OCI-LY1 (cell line): Measurements from ENCODE around the gene WNT9A.

Source experiments
- H2AFZ ChIP-seq: fragments of 200-600 bp; sonication (generic), shearing (Covaris generic); 2 replicates; pipeline ENCODE4 v1.6.0; 2014; ENCODE audit warnings: antibody characterized with exemption, mild to moderate bottlenecking, low read length
- H3F3A ChIP-seq: fragments of 200-600 bp; sonication (generic), shearing (Covaris generic); 2 replicates; pipeline ENCODE4 v1.6.0; 2014; ENCODE audit warnings: mild to moderate bottlenecking, antibody characterized with exemption, low read length, moderate library complexity; ENCODE audit not compliant: insufficient read depth
- H3K27ac ChIP-seq: fragments of 200-600 bp; sonication (generic); 2 replicates; pipeline ENCODE4 v1.5.1; 2014; ENCODE audit warnings: low read length, mixed run types, mild to moderate bottlenecking, low read depth; ENCODE audit not compliant: poor library complexity, severe bottlenecking
- H3K27me3 ChIP-seq: fragments of 200-600 bp; sonication (generic); 2 replicates; pipeline ENCODE4 v1.6.0; 2014; ENCODE audit warnings: antibody characterized with exemption, mild to moderate bottlenecking, low read length, moderate library complexity; ENCODE audit not compliant: insufficient read depth
- H3K36me3 ChIP-seq: fragments of 200-600 bp; sonication (generic); 2 replicates; pipeline ENCODE4 v1.6.1; 2014; ENCODE audit warnings: mild to moderate bottlenecking, antibody characterized with exemption, low read length, moderate library complexity, mixed read lengths; ENCODE audit not compliant: insufficient read depth
- H3K4me1 ChIP-seq: fragments of 200-600 bp; sonication (generic); 2 replicates; pipeline ENCODE4 v1.5.1; 2014; ENCODE audit warnings: mild to moderate bottlenecking, low read length, moderate library complexity; ENCODE audit not compliant: insufficient read depth, severe bottlenecking
- H3K4me2 ChIP-seq: fragments of 200-600 bp; sonication (generic), shearing (Covaris generic); 2 replicates; pipeline ENCODE4 v1.6.1; 2014; ENCODE audit warnings: low read length
- H3K4me3 ChIP-seq: fragments of 200-600 bp; sonication (generic); 2 replicates; pipeline ENCODE4 v1.5.1; 2014; ENCODE audit warnings: low read length, low read depth, mild to moderate bottlenecking, mixed read lengths; ENCODE audit not compliant: poor library complexity, severe bottlenecking
- H3K79me2 ChIP-seq: fragments of 200-600 bp; shearing (Covaris generic); 2 replicates; pipeline ENCODE4 v1.6.1; 2016; ENCODE audit warnings: mixed run types, low read length, mixed read lengths; ENCODE audit not compliant: insufficient read depth
- H3K9ac ChIP-seq: fragments of 200-600 bp; sonication (generic), shearing (Covaris generic); 2 replicates; pipeline ENCODE4 v1.6.1; 2014; ENCODE audit warnings: mild to moderate bottlenecking, low read length, mixed read lengths
- H3K9me2 ChIP-seq: fragments of 200-600 bp; sonication (generic), shearing (Covaris generic); 2 replicates; pipeline ENCODE4 v1.6.1; 2014; ENCODE audit warnings: low read depth, mild to moderate bottlenecking, low read length, mixed read lengths
- H3K9me3 ChIP-seq: fragments of 200-600 bp; shearing (Covaris generic); 2 replicates; pipeline ENCODE4 v1.6.1; 2014; ENCODE audit warnings: low read length, mixed read lengths
- H4K20me1 ChIP-seq: fragments of 200-600 bp; sonication (generic), shearing (Covaris generic); 2 replicates; pipeline ENCODE4 v1.6.0; 2016; ENCODE audit warnings: mild to moderate bottlenecking, low read length; ENCODE audit not compliant: insufficient read depth
- CTCF ChIP-seq: fragments of 200-600 bp; sonication (generic), shearing (Covaris generic); IDR thresholded peaks from 2 replicates; pipeline ENCODE4 v1.5.1; 2017; ENCODE audit warnings: mild to moderate bottlenecking, antibody characterized with exemption, low read length, moderate library complexity, mixed read lengths
- EZH2 ChIP-seq: fragments of 200-600 bp; sonication (generic), shearing (Covaris generic); IDR thresholded peaks from 2 replicates; pipeline ENCODE4 v1.8.0; 2017; ENCODE audit warnings: borderline replicate concordance, mixed run types, mild to moderate bottlenecking, antibody characterized with exemption, low read length, moderate library complexity, mixed read lengths

Gene WNT9A

GRCh38 chr1:227914801-227915563 lies 32.8 kb downstream of the WNT9A start:
- Histone ChIP-seq H3K4me3 (no peak overlapping the region), H3K36me3 (no peaks in the 10 kb centered on the region), H3F3A (no peaks in the 10 kb centered on the region), H2AFZ (no peak overlapping the region), H3K9me3 (no peaks in the 10 kb centered on the region), H3K9ac (no peak overlapping the region), H3K79me2 (no peaks in the 10 kb centered on the region), H3K27ac (no peak overlapping the region), H3K9me2 (no peaks in the 10 kb centered on the region), H3K4me2 (no peak overlapping the region), H4K20me1 (no peaks in the 10 kb centered on the region), H3K4me1 (no peaks in the 10 kb centered on the region), H3K27me3 (no peaks in the 10 kb centered on the region)
- TF ChIP-seq CTCF, result no peak
- TF ChIP-seq EZH2, result no peak

DNA sequence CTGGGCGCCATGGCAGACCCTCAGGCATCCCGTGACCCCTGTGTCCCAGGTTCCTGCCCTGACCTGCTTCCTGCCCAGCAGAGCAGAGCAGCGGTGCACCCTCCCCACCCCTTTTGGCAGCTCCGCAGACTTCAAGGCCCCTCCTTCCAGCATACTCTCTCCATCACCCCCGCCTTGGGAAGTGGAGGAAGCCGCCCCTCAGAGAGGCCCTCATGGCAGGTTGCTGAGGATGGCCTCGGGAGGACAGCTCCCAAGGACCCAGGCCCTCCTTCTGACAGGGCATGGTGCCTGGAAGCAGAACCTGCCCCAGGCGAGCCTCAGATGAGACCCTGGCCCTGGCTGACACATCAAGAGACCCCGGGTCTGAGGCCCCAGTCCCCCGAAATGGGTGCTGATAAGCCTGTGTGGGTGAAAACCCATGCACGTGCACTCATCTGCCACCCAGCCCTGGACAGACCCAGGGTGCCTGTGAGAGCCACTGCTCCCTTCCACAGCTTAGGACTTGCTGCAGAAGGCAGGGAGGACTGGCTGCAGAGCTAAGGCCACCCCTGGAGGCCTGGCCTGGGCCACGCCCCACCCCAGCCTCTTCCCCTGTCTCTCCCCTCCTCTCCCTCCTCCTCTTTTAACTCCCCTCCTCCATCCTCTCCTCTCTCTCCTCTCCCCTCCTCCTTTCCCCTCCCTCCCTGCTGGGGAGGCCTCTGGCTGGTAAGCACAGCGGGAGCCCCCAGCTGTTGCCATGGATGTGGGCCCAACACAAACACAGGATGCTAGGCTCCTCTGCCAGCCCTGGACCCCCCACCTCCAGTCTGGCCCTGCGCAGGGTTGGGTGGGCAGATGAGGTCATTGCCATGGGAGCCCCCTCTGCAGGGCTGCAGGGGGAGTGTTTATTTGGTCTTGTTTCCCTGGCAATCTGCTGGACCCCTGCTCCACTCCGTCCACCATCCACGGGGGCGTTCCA lies 33.7 kb downstream of the WNT9A start:
- TF ChIP-seq CTCF (no peak), EZH2 (no peak)
- H3K36me3 ChIP-seq, result no peaks in the 10 kb centered on the region
- H4K20me1 ChIP-seq, result no peaks in the 10 kb centered on the region
- no peaks in the 10 kb centered on the region for H3K79me2 ChIP-seq
- no peak overlapping the region for H3K27ac ChIP-seq
- no peaks in the 10 kb centered on the region for H3K27me3 ChIP-seq
- H3K9ac ChIP-seq, result no peak overlapping the region
- H3K4me1 ChIP-seq, result no peaks in the 10 kb centered on the region
- no peak overlapping the region for H2AFZ ChIP-seq
- no peak overlapping the region for H3K4me2 ChIP-seq
- H3F3A ChIP-seq, result no peaks in the 10 kb centered on the region
- no peaks in the 10 kb centered on the region for H3K9me2 ChIP-seq
- H3K4me3 ChIP-seq, result no peak overlapping the region
- no peaks in the 10 kb centered on the region for H3K9me3 ChIP-seq

DNA sequence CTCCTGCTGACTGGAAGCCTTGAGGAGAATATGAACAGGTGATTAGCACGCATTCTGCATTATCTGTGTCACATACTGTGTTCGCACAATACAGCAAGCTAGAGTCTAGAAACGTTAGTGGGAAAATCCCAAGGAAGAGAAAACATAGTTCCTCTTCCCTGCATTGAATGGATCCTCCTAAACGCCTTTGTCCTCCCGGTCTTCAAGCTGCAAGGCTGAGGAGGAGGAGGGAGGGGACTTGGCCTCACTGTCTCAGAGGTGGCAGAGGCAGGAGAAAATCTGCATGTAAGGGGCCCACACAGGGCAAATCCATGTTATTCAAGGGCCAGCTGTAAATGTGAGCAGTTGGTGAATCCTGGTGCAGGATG lies 34.4 kb downstream of the WNT9A start:
- no peaks in the 10 kb centered on the region for H3K9me3 ChIP-seq
- H3K36me3 ChIP-seq, result no peaks in the 10 kb centered on the region
- TF ChIP-seq EZH2, result no peak
- no peak for TF ChIP-seq CTCF
- no peak overlapping the region for H3K27ac ChIP-seq
- no peaks in the 10 kb centered on the region for H3F3A ChIP-seq
- H3K79me2 ChIP-seq, result no peaks in the 10 kb centered on the region
- H3K27me3 ChIP-seq, result no peaks in the 10 kb centered on the region
- no peak overlapping the region for H3K9ac ChIP-seq
- H3K4me1 ChIP-seq, result no peaks in the 10 kb centered on the region
- no peaks in the 10 kb centered on the region for H4K20me1 ChIP-seq
- no peak overlapping the region for H3K4me2 ChIP-seq
- H3K4me3 ChIP-seq, result no peak overlapping the region
- H2AFZ ChIP-seq, result no peak overlapping the region
- no peaks in the 10 kb centered on the region for H3K9me2 ChIP-seq
